Activated T-cell treated with anti-CD3 and anti-CD28 coated beads for 4 hours (primary cell): ENCODE results near the gene LEMD2.

Experiments used
- DNase-seq: peaks from one replicate; pipeline ENCODE4 v3.0.0-alpha.2; 2020

Gene LEMD2

GRCh38 chr6:33732817-33733708 lies 55.9 kb downstream of the LEMD2 start:
- no peak for DNase-seq

DNA sequence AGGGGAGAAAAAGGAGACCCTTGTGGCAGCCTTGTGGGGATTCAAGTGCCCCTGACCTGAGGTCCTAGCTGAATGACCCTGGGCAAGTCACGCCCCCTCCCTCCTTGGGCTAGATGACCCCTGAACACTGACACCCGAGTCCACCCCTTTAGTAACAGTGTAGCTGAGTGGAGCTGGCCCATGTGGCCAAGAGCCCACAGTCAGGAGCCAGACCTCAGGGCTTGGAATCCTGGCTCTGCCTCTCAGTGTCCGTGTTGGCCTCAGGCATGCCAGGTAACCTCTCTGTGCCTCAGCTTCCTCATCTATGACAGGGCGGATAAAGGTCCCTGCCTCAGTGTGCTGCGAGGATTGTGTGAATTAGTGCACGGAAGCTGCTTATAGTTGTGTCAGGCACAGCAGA lies 56.5 kb downstream of the LEMD2 start:
- DNase-seq: no peak

- no peak for DNase-seq
These were observed 57.1 kb downstream of the LEMD2 start for GRCh38 chr6:33731751-33732282.

DNA sequence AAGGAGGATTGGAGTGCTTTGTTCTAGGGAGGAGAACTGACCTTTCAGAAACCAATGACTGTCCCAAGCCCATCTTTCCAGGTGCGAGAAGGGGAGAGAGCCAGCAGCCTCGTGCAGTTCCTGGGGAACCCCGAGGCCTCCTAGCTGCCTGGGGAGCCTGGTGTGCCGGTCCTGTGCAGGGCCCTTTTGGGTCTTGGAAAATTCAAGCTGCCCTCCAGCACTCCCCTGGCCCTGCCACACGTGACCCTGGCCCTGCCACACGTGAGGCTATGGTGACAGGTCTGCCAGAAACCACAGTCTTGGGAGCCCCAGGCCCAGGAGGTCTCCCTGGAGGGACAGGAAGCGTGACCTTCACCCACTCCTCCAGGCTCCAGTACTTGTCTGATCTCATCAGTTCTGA lies 57.9 kb downstream of the LEMD2 start:
- no peak for DNase-seq

DNA sequence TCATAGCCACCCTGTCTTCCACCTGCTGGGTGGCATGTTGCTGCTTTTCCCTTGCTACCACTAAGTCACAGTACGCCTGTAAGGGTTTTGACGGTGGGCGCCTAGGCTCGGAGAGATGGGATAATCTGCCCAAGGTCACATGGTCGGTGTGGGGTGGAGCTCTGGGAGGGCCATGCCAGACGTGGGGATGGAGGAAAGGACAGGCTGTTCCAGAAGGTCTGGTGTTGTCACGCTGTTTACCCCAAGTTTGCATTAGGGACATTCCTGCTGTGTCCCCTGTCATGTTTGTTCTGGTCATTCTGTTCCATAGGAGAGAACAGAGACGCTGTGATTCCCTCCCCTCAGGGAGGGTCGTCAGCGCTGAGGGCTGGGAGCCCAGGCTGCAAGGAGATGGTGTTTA lies 58.3 kb downstream of the LEMD2 start:
- no peak for DNase-seq

DNA sequence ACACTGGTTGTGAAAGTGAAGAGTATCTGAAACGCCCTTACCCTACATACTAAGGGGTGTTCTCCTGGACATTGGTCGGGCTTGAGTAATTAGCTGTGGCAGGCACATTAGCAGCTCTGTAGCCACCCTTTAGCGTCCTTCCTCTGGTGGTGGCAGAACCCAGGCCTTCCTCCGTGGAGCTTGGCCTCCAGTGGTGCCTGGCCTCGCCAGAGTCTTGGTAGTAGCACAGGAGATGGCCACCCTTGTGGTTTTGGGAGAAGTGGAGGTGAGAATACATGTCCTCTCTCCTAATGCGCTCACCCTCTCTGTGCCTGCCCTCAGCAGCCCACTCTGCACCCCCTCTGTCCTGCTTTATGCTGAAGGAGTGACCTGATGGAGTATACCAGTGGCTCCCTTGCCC lies 59.9 kb downstream of the LEMD2 start:
- DNase-seq: no peak

- DNase-seq: no peak
These were observed 60.5 kb downstream of the LEMD2 start for GRCh38 chr6:33728438-33728837.

DNA sequence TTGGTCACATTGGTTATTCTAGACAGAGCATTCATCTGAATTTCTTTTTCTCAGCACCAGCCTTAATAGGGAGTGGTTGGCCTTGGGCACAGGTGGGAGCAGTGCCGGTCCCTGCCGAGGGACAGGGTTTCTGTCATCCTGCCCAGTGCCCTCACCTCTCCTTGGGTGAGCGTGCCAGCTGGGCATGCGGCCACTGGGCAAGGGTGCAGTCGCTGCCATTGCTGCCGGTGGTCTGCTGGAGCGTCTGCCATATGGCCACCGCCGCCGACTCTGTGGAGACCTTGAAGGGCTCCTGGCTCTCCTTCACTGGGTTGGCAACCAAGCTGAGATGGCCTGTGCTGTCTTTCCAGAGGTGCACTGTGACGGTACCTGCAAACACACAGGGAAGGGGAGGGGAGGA lies 61.0 kb downstream of the LEMD2 start:
- DNase-seq: no peak

DNA sequence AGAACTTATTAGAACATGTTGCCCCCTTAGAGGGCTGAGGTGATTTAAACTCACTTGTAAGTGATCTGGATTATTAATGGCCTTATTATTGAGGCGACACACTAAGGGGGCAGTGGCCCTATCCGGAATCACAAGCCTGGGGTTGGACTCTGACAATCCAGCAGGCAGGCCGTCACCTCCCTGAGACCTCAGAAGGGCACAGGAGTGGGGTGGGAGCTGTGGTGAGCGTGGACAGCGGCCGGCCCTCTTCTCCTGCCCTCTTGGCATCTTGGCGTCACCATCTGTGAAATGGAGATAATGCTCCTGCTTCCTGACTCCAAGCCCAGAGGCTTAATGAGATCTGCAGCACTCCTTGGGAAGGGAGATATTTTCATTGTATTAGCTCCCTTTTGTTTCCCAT lies 61.8 kb downstream of the LEMD2 start:
- DNase-seq: no peak

DNA sequence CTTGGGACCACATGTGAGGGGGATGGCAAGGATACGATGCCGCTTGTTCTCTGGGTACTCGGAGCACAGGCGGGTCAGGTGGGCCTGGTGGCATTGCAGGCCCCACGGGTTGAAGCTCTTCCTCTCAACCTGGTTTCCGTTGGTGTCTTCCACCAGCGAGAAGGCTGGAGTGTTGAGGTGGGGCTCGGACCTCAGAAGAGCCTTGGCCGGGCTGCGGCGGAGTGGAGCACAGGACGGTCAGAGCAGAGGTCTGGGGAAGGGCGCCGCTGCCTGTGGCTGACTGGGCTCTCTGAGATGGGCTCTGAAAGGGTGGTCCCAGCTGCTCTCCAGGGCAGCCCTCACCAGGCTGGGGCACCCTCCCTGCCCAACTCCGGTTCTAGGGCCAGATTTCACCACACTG lies 62.2 kb downstream of the LEMD2 start:
- DNase-seq: no peak

GRCh38 chr6:33725891-33726673 lies 62.8 kb downstream of the LEMD2 start:
- no peak for DNase-seq

GRCh38 chr6:33725222-33725621 lies 63.7 kb downstream of the LEMD2 start:
- no peak for DNase-seq

- no peak for DNase-seq
These were observed 64.6 kb downstream of the LEMD2 start for GRCh38 chr6:33724102-33725023.

GRCh38 chr6:33723371-33724085 lies 65.4 kb downstream of the LEMD2 start:
- DNase-seq: no peak

DNA sequence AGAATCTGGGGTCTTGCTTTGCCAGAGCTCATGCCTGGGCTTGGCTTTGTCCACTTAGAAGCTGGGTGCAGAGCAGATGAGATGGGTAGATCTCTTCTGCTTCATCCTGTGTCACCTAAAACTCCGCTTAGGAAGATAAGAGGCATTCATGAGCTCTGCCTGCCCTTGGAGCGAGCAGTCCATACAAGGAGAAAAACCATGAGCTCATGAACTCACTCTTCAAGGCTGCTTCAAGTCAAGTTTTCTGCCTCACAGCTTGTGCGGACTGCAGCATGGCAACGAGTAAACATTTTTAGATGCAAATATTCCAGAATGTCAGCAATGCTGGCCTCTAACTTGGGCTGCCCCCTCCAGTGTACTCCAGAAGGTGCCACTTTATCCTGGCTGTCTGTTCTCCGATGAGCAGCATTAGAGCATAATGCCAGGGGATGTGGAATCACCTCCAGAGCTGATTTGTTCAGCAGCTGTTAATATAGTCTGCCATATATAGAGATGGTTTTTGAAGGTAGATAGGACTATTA lies 66.8 kb downstream of the LEMD2 start:
- no peak for DNase-seq

DNA sequence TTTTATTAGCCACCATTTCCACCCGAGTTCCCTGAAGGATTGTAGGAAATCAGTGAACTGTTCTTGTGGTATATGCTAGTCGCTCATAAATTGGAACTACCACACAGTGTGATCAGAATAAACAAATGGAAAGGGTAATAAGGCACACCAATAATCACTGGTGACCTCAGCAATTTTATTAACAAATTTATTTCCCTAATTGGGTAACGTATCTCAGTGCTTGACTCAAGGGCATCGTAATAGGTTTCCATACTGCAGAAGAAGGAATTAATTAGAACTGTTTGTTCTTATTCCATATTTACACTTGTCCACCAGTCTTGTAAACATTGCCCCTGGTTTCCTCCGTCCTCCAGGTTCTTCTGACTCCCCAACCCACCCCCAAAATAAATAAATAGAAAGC lies 67.4 kb downstream of the LEMD2 start:
- no peak for DNase-seq
